ENCODE data around the gene CAST. TPM values are rescaled to one million over a fixed set of nuclear protein-coding genes. Genes with fewer than 3 reads are reported as not detected.

Gene CAST
- total RNA-seq, 4 donors from 2014 or later: 324 to 489 (median 375) TPM

GRCh38 chr5:96664669-96665068 is 2.5 kb downstream of the CAST start:
- DNase-seq: no peak
- TF ChIP-seq CTCF (IDR thresholded peaks at IDR 0.05) (no peak), POLR2A (IDR thresholded peaks at IDR 0.05) (no peak)
- Histone ChIP-seq H3K27me3 (no peaks in the 10 kb centered on the region), H3K9me3 (no peaks in the 10 kb centered on the region), H3K27ac (peak overlapping the region in 3 of 4 donors; percentile 2 to 100 (median 97)), H3K36me3 (peaks cover 0 to 6% (median 0%) of the 10 kb centered on the region in 3 donors), H3K4me1 (peaks cover 9 to 80% (median 22%) of the 10 kb centered on the region in 3 donors), H3K4me3 (peak overlapping the region in 2 of 4 donors; percentile 74 to 92)
- intact Hi-C loops (cut with DNase I): no loop called here

- no peak for DNase-seq
- Histone ChIP-seq H3K36me3 (peaks cover 0 to 27% (median 0%) of the 10 kb centered on the region in 3 donors), H3K4me3 (no peak overlapping the region), H3K9me3 (no peaks in the 10 kb centered on the region), H3K27me3 (no peaks in the 10 kb centered on the region), H3K4me1 (peaks cover 9 to 83% (median 12%) of the 10 kb centered on the region in 3 donors), H3K27ac (no peak overlapping the region)
- intact Hi-C loops (cut with DNase I): no loop called here
- no peak for TF ChIP-seq CTCF (IDR thresholded peaks at IDR 0.05)
- TF ChIP-seq POLR2A (IDR thresholded peaks at IDR 0.05): no peak
- 88 to 94% methylated on average over 2 of the region's 2 CpGs for WGBS, 2 donors
These were observed 6.5 kb downstream of the CAST start for GRCh38 chr5:96668725-96669124.

GRCh38 chr5:96669909-96670308 is 7.7 kb downstream of the CAST start:
- Histone ChIP-seq H3K27me3 (no peaks in the 10 kb centered on the region), H3K4me1 (peaks cover under 1 to 82% (median 12%) of the 10 kb centered on the region in 3 donors), H3K36me3 (peaks cover 0 to 29% (median 0%) of the 10 kb centered on the region in 3 donors), H3K4me3 (no peak overlapping the region), H3K27ac (no peak overlapping the region), H3K9me3 (no peaks in the 10 kb centered on the region)
- TF ChIP-seq CTCF (IDR thresholded peaks at IDR 0.05) (no peak), POLR2A (IDR thresholded peaks at IDR 0.05) (no peak)
- 95 to 96% methylated on average over 2 to 3 of the region's 3 CpGs for WGBS, 2 donors
- intact Hi-C loops (cut with DNase I): no loop called here
- DNase-seq: no peak

- Histone ChIP-seq H3K9me3 (no peaks in the 10 kb centered on the region), H3K4me3 (no peak overlapping the region), H3K4me1 (peaks cover 0 to 81% (median 7%) of the 10 kb centered on the region in 3 donors), H3K27ac (no peak overlapping the region), H3K36me3 (peaks cover 0 to 40% (median 0%) of the 10 kb centered on the region in 3 donors), H3K27me3 (no peaks in the 10 kb centered on the region)
- intact Hi-C loops (cut with DNase I): no loop called here
- no peak for DNase-seq
- no peak for TF ChIP-seq CTCF (IDR thresholded peaks at IDR 0.05)
- TF ChIP-seq POLR2A (IDR thresholded peaks at IDR 0.05): no peak
- WGBS, 2 donors: 96 to 98% methylated on average over 4 to 5 of the region's 5 CpGs
These were observed 9.3 kb downstream of the CAST start for GRCh38 chr5:96671441-96671840.

- intact Hi-C loops (cut with DNase I): no loop called here
- no peaks in the 10 kb centered on the region for H3K27me3 ChIP-seq
- H3K4me3 ChIP-seq: no peak overlapping the region
- H3K4me1 ChIP-seq: peaks cover 0 to 80% (median 4%) of the 10 kb centered on the region in 3 donors
- TF ChIP-seq CTCF (IDR thresholded peaks at IDR 0.05): no peak
- DNase-seq: no peak
- H3K9me3 ChIP-seq: no peaks in the 10 kb centered on the region
- no peak overlapping the region for H3K27ac ChIP-seq
- H3K36me3 ChIP-seq: peaks cover 0 to 57% (median 0%) of the 10 kb centered on the region in 3 donors
These were observed 11.0 kb downstream of the CAST start for GRCh38 chr5:96673127-96673526.

Measured in esophagus squamous epithelium (tissue), 5 donors.